GM21825 (cell line): ENCODE data around the gene IQGAP1.
"Not testable (repeated sequence)": the region's sequence is repeated elsewhere in the genome, so short reads cannot be mapped to it uniquely, and the experiment has no call there.

ENCODE experiments used
- ATAC-seq: cut with Tn5 transposase; IDR thresholded peaks from one replicate; pipeline ENCODE4 v1.9.1; 2021; ENCODE audit warnings: mild to moderate bottlenecking, moderate library complexity; ENCODE audit not compliant: unreplicated experiment

IQGAP1 gene

DNA sequence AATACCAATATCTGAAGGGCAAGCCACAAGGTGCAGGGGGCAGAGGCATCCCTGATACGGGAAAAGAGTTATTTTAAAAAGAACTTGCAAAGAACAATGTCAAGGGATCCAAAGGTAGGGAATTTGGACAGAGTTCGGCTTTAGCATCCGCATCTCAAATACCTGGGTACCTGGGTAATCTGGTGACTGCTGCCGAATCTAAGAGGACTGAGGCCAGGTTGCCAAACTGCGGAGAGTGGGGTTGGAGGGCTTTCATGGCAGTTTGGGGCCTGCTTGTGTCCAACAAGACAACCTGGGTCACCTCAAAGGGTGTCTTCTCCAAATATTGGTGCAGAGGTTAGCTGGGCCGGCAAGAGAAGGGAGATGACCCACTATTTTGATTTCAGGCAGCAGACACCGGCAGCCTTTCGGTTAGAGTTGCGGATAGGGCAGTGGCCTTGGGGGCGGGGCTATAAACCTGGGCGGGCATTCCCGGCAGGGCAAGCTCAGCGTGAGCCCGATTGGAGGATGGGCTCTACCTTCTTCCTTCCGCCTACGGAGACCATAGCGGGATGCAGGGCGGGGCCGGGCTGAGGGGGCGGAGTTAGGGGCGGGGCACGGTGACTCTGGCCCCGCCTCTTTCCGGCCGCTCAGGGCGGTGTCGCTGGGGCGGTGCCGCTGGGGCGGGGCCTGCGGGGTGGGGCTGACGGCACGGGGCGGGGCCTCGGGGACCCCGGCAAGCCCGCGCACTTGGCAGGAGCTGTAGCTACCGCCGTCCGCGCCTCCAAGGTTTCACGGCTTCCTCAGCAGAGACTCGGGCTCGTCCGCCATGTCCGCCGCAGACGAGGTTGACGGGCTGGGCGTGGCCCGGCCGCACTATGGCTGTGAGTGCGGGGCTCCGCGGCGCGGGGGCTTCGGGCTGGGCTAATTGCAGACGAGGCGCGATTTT lies at the start of gene IQGAP1:
Gene IQGAP1, plus strand, starts transcription at position 709 of the 928 bp plus-strand sequence. Its CDS starts 100 bp downstream, at position 809.
- peak; percentile 92 for ATAC-seq

DNA sequence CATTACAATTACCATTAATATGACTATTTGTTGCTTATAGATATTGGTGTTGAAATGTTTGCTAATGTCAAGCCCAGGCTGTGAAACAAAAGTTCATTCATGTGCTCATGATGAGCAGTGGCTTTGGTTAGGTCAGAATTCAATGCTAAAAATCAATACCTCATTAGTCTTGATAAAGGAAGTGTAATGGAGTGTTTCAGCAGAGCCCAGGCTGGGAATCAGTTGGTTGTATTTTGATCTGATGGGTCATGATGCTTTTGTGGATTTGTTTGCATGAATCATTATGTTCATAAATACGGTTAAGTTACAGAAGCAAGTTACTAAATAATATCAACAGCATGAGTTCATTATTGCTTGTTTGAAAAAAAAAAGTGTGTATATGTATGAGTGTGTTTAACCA lies 49.5 kb upstream of the IQGAP1 start:
- ATAC-seq, result no peak

DNA sequence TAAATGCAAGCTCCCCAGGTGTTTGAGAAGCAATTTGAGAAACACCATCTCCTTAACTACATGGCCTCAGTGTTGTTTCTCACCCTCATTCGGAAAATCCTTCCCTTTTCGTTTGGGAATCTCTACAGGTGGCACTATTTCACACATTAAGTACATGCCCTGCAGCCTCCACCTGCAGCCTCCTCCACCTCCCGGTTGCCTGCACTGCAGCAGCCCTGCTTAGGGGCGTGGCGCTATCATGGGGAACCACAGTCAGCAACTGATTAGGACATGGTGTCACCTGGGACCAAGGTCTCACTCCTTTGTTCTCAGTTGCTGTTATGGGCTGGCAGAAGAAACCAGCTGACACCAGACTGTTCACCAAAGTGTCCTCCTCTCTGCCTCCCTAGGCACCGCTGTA lies 47.7 kb upstream of the IQGAP1 start:
- no peak for ATAC-seq

DNA sequence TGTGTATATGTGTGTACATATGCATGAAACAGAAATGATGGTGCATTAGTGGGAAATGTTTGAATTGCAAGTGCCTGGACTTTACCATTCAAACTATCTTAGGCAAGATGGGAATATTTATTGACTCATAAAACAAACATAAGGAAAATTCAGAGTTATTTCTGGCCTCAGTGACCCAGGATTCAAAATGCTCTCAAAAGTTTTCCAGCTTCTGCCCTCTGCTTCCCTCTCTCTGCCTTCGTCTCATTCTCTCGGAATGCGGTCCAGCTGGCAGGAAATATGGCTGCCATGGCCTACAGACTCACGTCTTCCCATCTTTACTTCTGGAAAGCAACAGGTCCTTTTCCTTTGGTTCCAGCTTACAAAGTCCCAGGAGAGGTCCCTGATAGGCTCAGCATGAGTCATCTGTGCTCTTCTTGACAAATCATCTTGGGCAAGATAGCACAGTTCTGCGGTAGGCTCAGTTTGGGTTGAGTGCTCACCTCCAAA lies 44.7 kb upstream of the IQGAP1 start:
- ATAC-seq, result no peak

DNA sequence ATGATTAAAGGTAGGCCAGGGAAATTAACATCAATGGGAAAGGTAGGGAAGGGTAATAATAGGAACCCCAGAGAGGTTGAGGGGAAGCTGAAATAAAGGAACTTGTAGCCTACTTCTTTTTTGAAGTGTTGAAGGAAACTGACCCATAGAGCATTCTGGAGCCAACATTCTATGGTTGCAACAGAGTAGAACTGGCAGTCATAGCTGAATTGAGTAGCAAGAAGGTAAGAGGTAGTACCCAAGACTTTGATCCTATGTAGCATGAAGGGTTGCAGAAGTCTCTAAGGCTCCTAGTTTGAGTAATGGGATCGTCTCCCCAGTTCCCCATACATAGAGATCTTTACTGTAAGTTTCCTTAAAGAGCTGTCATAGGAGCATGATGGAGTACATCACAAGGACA lies 43.4 kb upstream of the IQGAP1 start:
- ATAC-seq, result no peak

DNA sequence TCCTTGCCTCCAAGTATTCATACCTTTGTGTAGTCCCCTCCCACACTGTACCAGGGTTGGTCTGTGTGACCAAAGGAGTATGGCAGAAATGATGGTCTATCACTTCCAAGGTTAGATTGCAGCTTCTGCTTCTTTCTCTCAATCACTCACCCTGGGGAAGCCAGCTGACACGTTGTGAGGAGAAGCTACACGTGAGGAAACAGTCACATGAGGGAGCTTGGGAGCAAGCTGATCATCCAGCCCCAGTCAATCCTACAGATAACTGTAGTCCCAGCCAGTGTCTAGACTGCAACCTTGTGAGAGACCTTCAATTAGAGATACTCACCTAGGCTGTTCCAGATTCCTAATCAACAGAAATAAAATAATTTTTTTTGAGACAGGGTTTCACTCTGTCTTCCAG lies 42.2 kb upstream of the IQGAP1 start:
- ATAC-seq, result no peak

- not testable (repeated sequence) for ATAC-seq
Measured at GRCh38 chr15:90347431-90348065, 40.5 kb upstream of the IQGAP1 start.

DNA sequence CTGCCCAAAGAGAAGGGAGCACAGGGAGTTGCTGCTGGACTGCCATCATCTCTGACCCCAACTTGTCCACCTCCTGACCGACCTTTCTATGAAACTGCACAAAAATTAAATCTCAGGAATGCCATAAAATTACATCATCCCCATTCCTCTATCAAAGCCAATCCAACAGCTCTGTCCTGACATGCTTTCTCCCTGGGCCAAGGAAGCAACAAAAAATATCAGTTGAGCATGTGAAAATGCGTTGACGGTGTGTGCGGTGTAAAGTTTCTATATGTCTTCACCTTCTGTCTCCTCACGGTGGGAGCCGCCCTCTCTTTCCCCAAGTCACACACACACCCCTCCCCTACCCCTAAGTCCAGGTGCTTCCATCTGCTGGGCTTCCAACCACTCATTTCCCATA lies 39.6 kb upstream of the IQGAP1 start:
- no peak for ATAC-seq

GRCh38 chr15:90349072-90349471 lies 39.0 kb upstream of the IQGAP1 start:
- no peak for ATAC-seq

GRCh38 chr15:90349821-90350220 lies 38.2 kb upstream of the IQGAP1 start:
- no peak for ATAC-seq

GRCh38 chr15:90351479-90352106 lies 36.4 kb upstream of the IQGAP1 start:
- no peak for ATAC-seq

GRCh38 chr15:90352107-90352893 lies 35.7 kb upstream of the IQGAP1 start, which contains the start of gene ZNF774:
Gene ZNF774, plus strand, starts transcription at chr15:90352284. Its CDS starts 2,377 bp downstream, at chr15:90354661.
- ATAC-seq, result peak; percentile 99

- ATAC-seq, result no peak
Measured at GRCh38 chr15:90354986-90355385, 33.1 kb upstream of the IQGAP1 start.

- no peak for ATAC-seq
Measured at GRCh38 chr15:90358124-90359033, 29.7 kb upstream of the IQGAP1 start.

GRCh38 chr15:90360746-90361145 lies 27.3 kb upstream of the IQGAP1 start:
- no peak for ATAC-seq

DNA sequence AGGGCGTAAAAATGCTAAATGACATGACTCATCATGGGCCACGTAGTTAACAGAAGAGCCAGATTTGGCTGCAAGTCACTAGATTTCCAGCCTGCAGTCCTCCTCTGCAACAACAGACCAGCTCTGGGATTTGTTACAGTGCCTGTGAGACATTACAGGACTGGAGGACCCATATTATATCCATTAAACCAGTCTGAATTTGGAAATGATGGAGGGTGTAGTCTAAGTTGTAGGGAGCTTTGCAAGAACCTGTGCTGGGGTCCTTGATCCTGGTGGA lies 25.2 kb upstream of the IQGAP1 start:
- ATAC-seq, result no peak

- no peak for ATAC-seq
Measured at GRCh38 chr15:90364251-90364650, 23.8 kb upstream of the IQGAP1 start.

DNA sequence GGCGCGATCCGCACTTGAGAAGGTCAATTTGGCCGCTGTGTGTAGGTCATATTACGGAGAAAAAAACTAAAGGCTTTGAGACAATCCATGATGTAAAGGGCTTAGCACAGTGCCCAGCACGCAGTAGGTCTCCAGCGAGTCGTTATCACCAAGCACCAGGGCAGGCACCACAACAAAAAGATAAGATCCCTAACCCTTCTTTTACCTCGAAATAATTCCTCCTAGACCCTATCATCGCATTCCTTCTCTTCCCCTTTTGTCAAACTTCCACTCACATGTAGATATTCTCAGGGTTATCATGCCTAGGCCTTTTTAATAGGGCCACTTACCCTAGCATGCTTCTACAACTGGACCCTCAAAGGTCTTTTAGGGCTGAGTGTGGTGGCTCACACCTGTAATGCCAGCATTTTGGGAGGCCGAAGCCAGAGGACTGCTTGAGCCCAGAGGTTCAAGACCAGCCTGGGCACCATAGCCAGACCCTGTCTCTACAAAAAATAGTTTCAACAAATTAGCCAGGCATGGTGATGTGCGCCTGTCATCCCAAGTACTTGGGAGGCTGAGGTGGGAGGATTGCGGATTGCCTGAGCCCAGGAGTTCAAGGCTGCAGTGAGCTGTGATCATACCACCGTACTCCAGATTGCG lies 22.5 kb upstream of the IQGAP1 start:
- no peak for ATAC-seq

GRCh38 chr15:90367576-90367975 lies 20.5 kb upstream of the IQGAP1 start:
- ATAC-seq, result no peak
